K562 (cell line): ENCODE data around the gene TUFM. TPM values are rescaled to one million over a fixed set of nuclear protein-coding genes. Genes with fewer than 3 reads are reported as not detected.

Experiments used
- ARID3A ChIP-seq: IDR thresholded peaks from 2 replicates; pipeline ENCODE4 v1.6.1; 2012; ENCODE audit warnings: low read depth, low read length, improper control_type of control experiment, borderline replicate concordance
- ELF1 ChIP-seq: fragments of 200-800 bp; sonication (Bioruptor generic); IDR thresholded peaks from 2 replicates; pipeline ENCODE4 v1.6.1; 2016; ENCODE audit warnings: missing genetic modification characterization, missing compliant biosample characterization
- ELF4 ChIP-seq: fragments of 450-650 bp; formaldehyde crosslinking; IDR thresholded peaks from 2 replicates; pipeline ENCODE4 v1.4.0; 2022; ENCODE audit warnings: missing genetic modification characterization
- EP300 ChIP-seq: IDR thresholded peaks from 2 replicates; pipeline ENCODE4 v1.6.1; 2012; ENCODE audit warnings: low read length, improper control_type of control experiment
- EP400 ChIP-seq: fragments of 450-650 bp; IDR thresholded peaks from 2 replicates; pipeline ENCODE4 v1.6.1; 2017; ENCODE audit warnings: antibody characterized with exemption, mild to moderate bottlenecking, moderate library complexity
- GABPA ChIP-seq: fragments of 200-800 bp; sonication (Bioruptor generic); conservative IDR thresholded peaks from 2 replicates; pipeline ENCODE4 v1.6.1; 2016; ENCODE audit warnings: low read depth, missing genetic modification characterization, missing compliant biosample characterization
- GTF2A2 ChIP-seq: IDR thresholded peaks from 2 replicates; pipeline ENCODE4 v1.6.1; 2016; ENCODE audit warnings: mild to moderate bottlenecking, missing genetic modification characterization, missing compliant biosample characterization
- HDAC2 ChIP-seq: fragments of 450-650 bp; IDR thresholded peaks from 2 replicates; pipeline ENCODE4 v1.6.1; 2016; ENCODE audit warnings: mild to moderate bottlenecking
- KDM5B ChIP-seq: fragments of 200-600 bp; sonication (generic); IDR thresholded peaks from 2 replicates; pipeline ENCODE4 v1.6.1; 2012; ENCODE audit warnings: low read depth, mild to moderate bottlenecking, moderate library complexity, low read length, control low read depth, inconsistent platforms; ENCODE audit not compliant: insufficient replicate concordance
- KLF13 ChIP-seq: fragments of 450-650 bp; IDR thresholded peaks from 2 replicates; pipeline ENCODE4 v1.6.1; 2016; ENCODE audit warnings: missing genetic modification characterization, low read depth, mild to moderate bottlenecking, missing compliant biosample characterization, moderate library complexity, borderline replicate concordance
- MAFG ChIP-seq: fragments of 450-650 bp; conservative IDR thresholded peaks from 2 replicates; pipeline ENCODE4 v1.6.1; 2016; ENCODE audit warnings: missing genetic modification characterization, missing compliant biosample characterization
- NFATC3 ChIP-seq: fragments of 450-650 bp; IDR thresholded peaks from 2 replicates; pipeline ENCODE4 v1.6.1; 2017; ENCODE audit warnings: mild to moderate bottlenecking
- NFE2L1 ChIP-seq: fragments of 450-650 bp; IDR thresholded peaks from 2 replicates; pipeline ENCODE4 v1.6.1; 2016; ENCODE audit warnings: missing genetic modification characterization, low read depth, mild to moderate bottlenecking, missing compliant biosample characterization, moderate library complexity, borderline replicate concordance
- NUFIP1 ChIP-seq: fragments of 450-650 bp; IDR thresholded peaks from 2 replicates; pipeline ENCODE4 v1.6.1; 2018; ENCODE audit not compliant: partially characterized antibody
- PHF20 ChIP-seq: fragments of 450-650 bp; IDR thresholded peaks from 2 replicates; pipeline ENCODE4 v1.6.1; 2018; ENCODE audit not compliant: partially characterized antibody
- PYGO2 ChIP-seq: fragments of 450-650 bp; IDR thresholded peaks from 2 replicates; pipeline ENCODE4 v1.6.1; 2016; ENCODE audit warnings: mild to moderate bottlenecking, missing genetic modification characterization, moderate library complexity, missing compliant biosample characterization
- RAD51 ChIP-seq: fragments of 450-650 bp; IDR thresholded peaks from 2 replicates; pipeline ENCODE4 v1.7.1; 2016; ENCODE audit warnings: low read depth, mild to moderate bottlenecking, borderline replicate concordance
- SAP30 ChIP-seq: fragments of 200-600 bp; sonication (generic); IDR thresholded peaks from 2 replicates; pipeline ENCODE4 v1.6.1; 2012; ENCODE audit warnings: borderline replicate concordance, low read depth, mild to moderate bottlenecking, moderate library complexity, low read length, control low read depth, inconsistent platforms; ENCODE audit not compliant: insufficient read depth, poor library complexity, severe bottlenecking
- SIN3A ChIP-seq, 2 experiments: fragments of 150-350 bp in 1 of 2; IDR thresholded peaks; 2 replicates each; pipeline ENCODE4 v1.6.1; 2011 to 2016; ENCODE audit warnings: borderline replicate concordance in 2 of 2, low read depth in 2 of 2, low read length in 2 of 2, mild to moderate bottlenecking in 2 of 2, moderate library complexity in 2 of 2; ENCODE audit not compliant: control insufficient read depth in 1 of 2
- SRF ChIP-seq, 2 experiments: fragments of 250-450, 450-650 bp in 1 of 2; sonication (Bioruptor Pico) in 1 of 2; sonication (generic) in 1 of 2; formaldehyde crosslinking; IDR thresholded peaks; 2 replicates each; pipeline versions ENCODE4 v1.5.0 to v1.5.1; 2020 to 2022; ENCODE audit warnings: mild to moderate bottlenecking in 1 of 2, missing genetic modification reagents in 1 of 2
- ZBTB17 ChIP-seq: fragments of 450-650 bp; formaldehyde crosslinking; IDR thresholded peaks from 2 replicates; pipeline ENCODE4 v1.4.0; 2020; ENCODE audit warnings: mild to moderate bottlenecking
- ZBTB2 ChIP-seq: fragments of 450-650 bp; IDR thresholded peaks from 2 replicates; pipeline ENCODE4 v1.6.1; 2016; ENCODE audit warnings: antibody characterized with exemption
- ZNF121 ChIP-seq: sonication (generic); formaldehyde crosslinking; conservative IDR thresholded peaks from 2 replicates; pipeline ENCODE4 v1.8.0; 2022; ENCODE audit warnings: missing genetic modification reagents
- ZNF140 ChIP-seq: fragments of 250-450 bp; sonication (Bioruptor Pico); IDR thresholded peaks from 2 replicates; pipeline ENCODE4 v1.8.0; 2021; ENCODE audit warnings: moderate library complexity, mild to moderate bottlenecking, inconsistent platforms
- polyA plus RNA-seq, 8 experiments: library from polyadenylated mRNA; depleted of rRNA in 4 of 8; stranded (reverse) in 5 of 8; unstranded in 3 of 8; fragments of >200 nt; fragmentation: Nextera tagmentation in 2 of 8; fragmentation: Illumina TruSeq in 1 of 8; extraction: Ambion mirVana in 2 of 8; extraction: Trizol in 1 of 8; gene quantifications; 2 replicates each; pipeline versions ENCODE4 v1.2.1 to v1.2.3, GENCODE V29; 2011 to 2014; ENCODE audit warnings: inconsistent platforms in 1 of 8, missing spikeins in 1 of 8
- total RNA-seq, 7 experiments: library from RNA; depleted of rRNA in 6 of 7; stranded (reverse); fragments of >200 nt in 6 of 7; fragmentation: Illumina TruSeq in 2 of 7; extraction: Trizol in 2 of 7; gene quantifications; 2 replicates each; pipeline versions ENCODE4 v1.2.1 to v1.2.3, GENCODE V29; 2011 to 2021; ENCODE audit warnings: low replicate concordance in 1 of 7

TUFM gene
- total and polyA plus RNA-seq, 9 of the 15 experiments (the other 6 are each of a cell fraction or from before 2014, with no cell fraction given), result 34.1 to 434 (median 256) TPM

- 0 out of 2 replicates have a peak, but pooled peaks have one; percentile 51 for TF ChIP-seq KLF13 (tag)
- TF ChIP-seq KDM5B, result peak; percentile 67
- no peak for TF ChIP-seq NFATC3
- no peak for TF ChIP-seq NUFIP1
- peak; percentile 84 for TF ChIP-seq SAP30
- no peak for TF ChIP-seq GTF2A2 (tag)
- TF ChIP-seq ZBTB17 (CRISPR knock-in tag), result 0 out of 2 replicates have a peak, but pooled peaks have one; percentile 40
- TF ChIP-seq PYGO2 (tag), result no peak
- TF ChIP-seq ELF1 (tag), result peak; percentile 75
- TF ChIP-seq NFE2L1 (tag), result no peak
- peak; percentile 50 for TF ChIP-seq EP300
- TF ChIP-seq SRF (CRISPR knock-in tag; IDR thresholded peaks at IDR 0.05), result peak in 1 of 2 experiments; percentile 66; a peak in 1 of 4 replicates
- TF ChIP-seq ZBTB2, result peak; percentile 87
- no peak for TF ChIP-seq ZNF140 (CRISPR knock-in tag)
- no peak for TF ChIP-seq ELF4
- TF ChIP-seq GABPA (tag), result peak; percentile 100
- TF ChIP-seq MAFG (tag), result no peak
- TF ChIP-seq RAD51, result 0 out of 2 replicates have a peak, but pooled peaks have one; percentile 25
- TF ChIP-seq SIN3A (IDR thresholded peaks at IDR 0.05; ENCODE audit: borderline replicate concordance in 2 of 2, control insufficient read depth in 1 of 2, low read depth in 2 of 2, low read length in 2 of 2), result peak; percentile 55 to 77; a peak in 2 of 4 replicates
- no peak for TF ChIP-seq ARID3A
- peak; percentile 97 for TF ChIP-seq HDAC2
- peak; percentile 92 for TF ChIP-seq EP400
- TF ChIP-seq PHF20, result peak; percentile 94
- no peak for TF ChIP-seq ZNF121 (CRISPR knock-in tag)
Measured at GRCh38 chr16:28846080-28846932, at the start of gene TUFM (continued).
